ENCODE measurements around the gene ERG.

- TF ChIP-seq CTCF (conservative IDR thresholded peaks at IDR 0.05; ENCODE audit: low read length) = no peak
- TF ChIP-seq EZH2phosphoT487 (IDR thresholded peaks at IDR 0.05; ENCODE audit: borderline replicate concordance, low read depth, low read length) = no peak
Measured at GRCh38 chr21:38511662-38512243, 13.5 kb upstream of the ERG start.

Data from OCI-LY7 (cell line).